ENCODE results near the gene PLAC8L1.
"Not testable (repeated sequence)": the region's sequence is repeated elsewhere in the genome, so short reads cannot be mapped to it uniquely, and the experiment has no call there.

The PLAC8L1 gene, protein sequence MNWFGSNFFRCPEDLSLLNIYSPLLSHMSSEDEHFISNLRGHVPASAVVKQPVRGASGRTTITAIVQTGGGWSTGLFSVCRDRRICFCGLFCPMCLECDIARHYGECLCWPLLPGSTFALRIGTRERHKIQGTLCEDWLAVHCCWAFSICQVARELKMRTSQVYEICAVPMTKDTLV

DNA sequence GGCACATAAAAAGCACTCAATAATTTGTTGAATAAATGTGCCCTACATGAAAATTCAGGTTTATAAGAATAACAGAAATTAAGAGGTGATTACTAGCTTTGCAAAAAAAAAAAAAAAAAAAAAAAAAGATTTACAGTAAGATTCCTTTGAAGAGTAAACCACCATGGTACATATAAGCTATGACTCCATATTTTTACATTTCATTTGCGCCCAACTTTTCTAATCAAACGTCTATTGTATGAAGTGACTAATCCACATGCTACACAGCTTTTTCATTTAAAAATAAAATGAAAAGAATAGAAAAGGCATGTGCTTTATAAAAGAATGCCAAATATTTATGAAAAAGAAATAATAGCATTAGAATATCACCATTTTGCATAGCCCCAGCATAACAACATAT, at the start of gene PLAC8L1:
Gene PLAC8L1, minus strand, starts transcription at position 101 of the 400 bp plus-strand sequence. CDS start 1,266 bp downstream, outside the sequence.
- DNase-seq = no peak

DNA sequence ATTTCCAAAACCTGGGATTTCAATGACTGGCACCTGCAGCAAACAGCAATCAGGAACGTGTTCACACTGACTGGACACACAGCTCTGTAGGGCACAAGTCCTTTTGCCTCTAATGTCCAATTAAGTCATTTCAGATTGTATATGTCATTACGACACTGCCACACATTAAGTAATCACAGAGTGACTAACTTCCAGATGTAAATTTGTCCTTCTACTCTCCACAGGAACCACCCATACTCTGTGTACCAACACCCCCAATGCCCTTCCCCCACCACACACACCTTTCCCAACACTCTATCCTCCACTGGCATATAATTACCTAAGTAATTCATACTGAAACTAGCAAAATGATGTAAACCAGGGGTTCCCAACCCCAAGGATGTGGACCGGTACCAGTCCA, 46.6 kb upstream of the PLAC8L1 start:
- DNase-seq = peak; percentile 38 to 52

DNA sequence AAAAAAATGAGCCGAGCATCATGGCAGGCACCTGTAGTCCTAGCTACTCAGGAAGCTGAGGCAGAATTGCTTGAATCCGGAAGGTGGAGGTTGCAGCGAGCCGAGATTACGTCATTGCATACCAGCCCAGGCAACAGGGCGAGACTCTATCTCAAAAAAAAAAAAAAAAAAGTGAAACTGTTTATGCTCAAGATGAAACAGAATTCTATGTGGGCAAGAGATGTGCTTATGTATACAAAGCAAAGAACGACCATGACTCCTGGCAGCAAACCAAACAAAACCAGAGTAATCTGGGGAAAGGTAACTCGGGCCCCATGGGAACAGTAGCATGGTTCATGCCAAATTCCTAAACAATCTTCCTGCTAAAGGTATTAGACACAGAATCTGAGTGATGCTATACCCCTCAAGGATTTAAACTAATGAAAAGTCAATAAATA, 32.6 kb upstream of the PLAC8L1 start:
- no peak for DNase-seq

DNA sequence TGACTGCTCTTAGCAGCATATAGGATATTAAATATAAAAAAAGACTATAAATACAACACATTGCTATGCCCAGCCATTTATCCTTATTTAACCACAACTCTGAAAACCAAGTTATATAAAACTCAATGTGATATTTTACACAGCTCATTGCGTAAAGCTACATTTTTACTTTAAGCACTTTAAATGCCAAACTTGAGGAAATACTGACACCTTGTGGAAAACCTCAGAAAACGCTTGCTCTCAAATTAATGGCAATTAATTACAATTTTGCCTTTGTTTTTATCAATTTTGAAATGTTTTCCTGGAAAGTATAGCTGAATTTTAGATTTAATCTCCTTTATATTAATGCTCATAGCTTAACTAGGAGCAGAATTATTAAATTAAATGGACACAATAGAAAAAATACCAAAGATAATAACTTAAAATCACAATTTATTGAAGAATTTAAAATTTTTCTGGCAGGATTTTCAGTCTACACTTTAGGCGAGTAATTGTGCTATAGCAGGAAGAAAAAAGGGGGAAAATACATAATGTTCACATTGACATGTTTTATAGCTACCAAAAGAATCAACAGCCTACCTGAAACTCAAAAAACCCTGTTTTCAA, 25.2 kb upstream of the PLAC8L1 start:
- DNase-seq = peak; percentile 65 to 70

DNA sequence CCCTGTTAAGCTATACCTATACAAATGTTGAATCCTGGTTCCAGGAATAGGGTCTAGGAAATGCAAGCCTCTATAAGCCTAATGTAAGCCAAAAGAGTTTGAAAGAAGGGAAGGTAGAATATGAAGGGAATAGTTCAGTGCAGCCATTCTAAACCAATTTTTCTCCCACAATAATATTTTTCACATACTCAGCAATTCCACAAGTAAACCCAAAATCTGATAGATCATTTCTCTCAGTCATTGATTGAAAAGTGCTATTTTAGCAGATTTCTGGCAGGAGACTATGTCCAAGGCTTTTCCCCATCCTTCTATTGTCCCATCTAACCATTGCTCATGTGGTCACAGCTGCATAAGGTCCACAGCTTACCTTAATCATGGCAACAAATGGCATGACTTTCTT, 20.7 kb upstream of the PLAC8L1 start:
- no peak for DNase-seq

DNA sequence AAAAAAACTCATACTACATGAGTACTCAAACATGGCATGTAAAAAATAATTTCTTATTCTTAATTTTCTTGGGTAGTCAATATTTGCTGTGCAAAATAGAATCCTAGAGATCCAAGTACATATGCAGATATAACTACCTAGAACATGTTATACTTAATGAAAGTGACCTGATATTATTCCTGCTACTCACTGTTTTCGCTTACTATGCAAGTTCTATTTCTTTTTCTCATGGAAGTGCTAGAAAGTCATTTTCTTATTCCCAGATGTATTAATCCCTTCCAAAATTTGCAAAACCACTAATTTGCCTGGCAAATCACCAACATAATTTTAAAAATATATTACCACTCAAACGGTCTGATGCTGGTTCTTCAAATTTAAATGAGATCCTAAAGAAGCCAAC, 19.2 kb upstream of the PLAC8L1 start:
- no peak for DNase-seq

DNA sequence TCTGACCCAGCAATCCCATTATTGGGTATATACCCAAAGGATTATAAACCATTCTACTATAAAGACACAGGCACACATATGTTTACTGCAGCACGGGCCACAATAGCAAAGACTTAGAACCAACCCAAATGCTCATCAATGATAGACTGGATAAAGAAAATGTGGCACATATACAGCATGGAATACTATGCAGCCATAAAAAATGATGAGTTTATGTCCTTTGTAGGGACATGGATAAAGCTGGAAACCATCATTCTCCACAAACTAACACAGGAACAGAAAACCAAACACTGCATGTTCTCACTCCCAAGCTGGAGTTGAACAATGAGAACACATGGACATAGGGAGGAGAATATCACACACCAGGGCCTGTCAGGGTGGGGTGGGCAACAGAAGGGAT, 16.1 kb upstream of the PLAC8L1 start:
- DNase-seq = not testable (repeated sequence)

DNA sequence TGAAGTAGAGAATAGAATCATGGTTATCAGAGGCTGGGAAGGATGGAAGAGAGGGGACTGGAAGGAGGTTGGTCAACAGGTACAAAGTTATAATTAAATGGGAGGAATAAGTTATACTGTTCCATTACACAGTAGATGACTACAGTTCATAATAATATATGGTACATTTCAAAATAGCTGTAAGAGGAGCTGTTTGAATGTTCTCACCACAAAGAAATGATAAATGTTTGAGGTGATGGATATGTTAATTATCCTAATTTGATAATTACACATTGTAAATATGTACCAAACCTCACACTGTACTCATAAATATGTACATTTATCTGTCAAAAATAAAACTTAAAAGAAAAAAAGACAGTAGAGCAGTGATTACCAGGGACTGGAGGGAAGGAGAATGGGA, 12.9 kb upstream of the PLAC8L1 start:
- DNase-seq = no peak

DNA sequence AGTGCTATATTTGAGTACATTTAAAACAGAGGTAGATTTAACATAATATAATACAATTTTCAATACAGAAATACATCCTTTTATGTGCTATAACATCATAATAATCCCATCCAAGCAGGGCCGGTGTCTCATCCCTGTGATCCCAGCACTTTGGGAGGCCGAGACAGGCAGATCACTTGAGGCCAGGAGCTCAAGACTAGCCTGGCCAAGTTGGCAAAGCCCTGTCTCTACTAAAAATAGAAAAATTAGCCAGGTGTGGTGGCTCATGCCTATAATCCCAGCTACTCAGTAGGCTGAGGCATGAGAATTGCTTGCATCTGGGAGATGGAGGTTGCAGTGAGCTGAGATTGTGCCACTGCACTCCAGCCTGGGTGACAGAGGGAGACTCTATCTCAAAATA, 11.8 kb upstream of the PLAC8L1 start:
- DNase-seq = not testable (repeated sequence)

DNA sequence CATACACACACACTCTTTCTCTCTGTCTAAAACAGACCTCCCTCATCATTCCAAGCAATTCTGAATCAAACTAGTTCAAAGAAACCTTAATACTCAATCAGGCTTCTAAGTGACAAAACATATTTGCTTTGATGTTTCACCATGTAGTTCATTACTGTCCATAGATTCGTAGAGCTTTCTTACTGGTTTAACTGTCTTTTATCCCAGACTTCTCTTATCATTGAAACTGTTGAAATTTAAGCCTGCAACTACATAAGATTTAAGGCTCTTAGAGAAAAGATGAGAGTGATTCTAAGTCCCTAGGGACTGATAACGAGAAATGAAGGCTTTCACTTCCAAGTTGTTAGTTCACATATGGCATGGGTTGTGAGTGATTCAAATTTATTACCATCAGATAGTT, 11.0 kb upstream of the PLAC8L1 start:
- no peak for DNase-seq

DNA sequence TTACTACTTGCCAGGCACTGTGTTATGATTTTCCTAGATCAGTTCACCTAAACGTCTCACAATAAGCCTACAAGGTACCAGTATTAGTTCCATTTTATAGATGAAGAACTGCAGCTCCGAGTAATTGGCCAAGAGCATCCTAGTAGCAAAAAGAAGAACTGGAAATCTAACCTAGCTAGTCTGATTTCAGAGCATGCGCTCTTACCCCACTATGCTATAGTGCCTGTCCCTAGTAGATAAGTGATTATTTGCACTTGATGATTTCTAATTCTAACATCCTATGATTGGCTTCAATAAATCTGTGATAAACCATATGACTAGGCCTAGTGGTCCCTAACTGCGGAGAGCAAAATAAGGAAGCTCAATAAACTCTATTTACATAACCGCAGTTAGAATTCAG, 7.1 kb upstream of the PLAC8L1 start:
- no peak for DNase-seq

DNA sequence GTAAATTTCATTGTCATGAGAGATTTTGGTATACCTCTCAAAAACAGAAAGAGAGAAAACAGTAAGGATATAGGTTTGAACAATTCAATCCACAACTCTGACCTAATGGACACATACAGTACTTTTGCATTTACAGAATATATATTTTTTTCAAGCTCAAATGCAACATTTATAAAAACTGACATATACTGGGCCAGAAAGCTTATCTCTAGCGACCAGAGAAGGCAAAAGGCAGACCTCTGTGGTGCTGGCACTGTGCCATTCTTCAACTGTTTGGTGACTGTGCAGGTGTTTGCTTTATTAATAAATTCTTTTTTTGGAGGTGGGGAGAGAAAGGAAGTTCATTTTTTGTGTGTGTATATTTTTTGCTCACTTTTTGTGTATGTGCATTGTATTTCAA, 6.0 kb upstream of the PLAC8L1 start:
- no peak for DNase-seq

DNA sequence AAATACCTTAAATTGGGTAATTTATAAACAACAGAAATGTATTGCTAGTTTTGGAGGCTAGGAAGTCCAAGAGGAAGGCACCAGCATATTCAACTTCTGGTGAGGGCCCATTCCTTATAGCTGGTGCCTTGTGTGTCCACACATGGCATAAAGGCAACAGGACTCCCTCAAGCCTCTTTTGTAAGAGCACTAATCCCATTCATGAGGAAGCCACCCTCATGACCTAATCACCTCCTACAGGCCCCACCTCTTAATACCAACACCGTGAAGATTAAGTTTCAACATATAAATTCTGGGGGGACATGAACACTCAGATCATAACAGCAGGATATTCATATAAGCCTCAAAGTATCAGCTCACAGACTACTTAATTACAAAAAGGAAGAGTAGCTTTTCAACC, 4.0 kb upstream of the PLAC8L1 start:
- no peak for DNase-seq

DNA sequence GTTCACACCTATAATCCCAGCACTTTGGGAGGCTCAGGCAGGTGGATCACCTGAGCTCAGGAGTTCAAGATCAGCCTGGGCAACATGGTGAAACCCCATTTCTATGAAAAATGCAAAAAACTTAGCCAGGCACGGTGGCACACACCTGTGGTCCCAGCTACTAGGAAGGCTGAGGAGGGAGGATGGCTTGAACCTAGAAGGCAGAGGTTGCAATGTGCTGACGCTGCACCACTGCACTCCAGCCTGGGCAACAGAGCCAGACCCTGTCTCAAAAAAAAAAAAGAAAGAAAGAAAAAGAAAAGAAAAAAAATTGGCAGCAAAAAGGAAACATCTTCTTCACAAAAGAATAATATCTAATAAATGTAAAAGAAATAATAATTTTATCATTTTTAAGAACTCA, 3.5 kb upstream of the PLAC8L1 start:
- not testable (repeated sequence) for DNase-seq

DNA sequence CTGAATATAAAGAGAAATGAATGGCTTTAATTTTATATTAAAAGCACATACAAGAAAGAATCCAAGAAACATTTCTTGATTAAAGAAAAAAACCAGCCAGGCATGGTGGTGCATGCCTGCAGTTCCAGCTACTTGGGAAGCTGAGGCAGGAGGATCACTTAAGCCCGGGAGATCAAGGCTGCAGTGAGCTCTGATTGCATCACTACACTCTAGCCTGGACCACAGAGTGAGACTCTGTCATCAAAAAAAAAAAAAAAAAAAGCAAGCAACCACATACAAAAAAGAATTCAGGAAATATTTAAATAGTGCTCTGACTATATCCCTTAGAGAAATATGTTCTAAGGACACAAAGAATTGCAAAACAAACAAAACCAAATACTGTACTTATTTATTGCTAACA, 2.5 kb upstream of the PLAC8L1 start:
- DNase-seq = no peak

DNA sequence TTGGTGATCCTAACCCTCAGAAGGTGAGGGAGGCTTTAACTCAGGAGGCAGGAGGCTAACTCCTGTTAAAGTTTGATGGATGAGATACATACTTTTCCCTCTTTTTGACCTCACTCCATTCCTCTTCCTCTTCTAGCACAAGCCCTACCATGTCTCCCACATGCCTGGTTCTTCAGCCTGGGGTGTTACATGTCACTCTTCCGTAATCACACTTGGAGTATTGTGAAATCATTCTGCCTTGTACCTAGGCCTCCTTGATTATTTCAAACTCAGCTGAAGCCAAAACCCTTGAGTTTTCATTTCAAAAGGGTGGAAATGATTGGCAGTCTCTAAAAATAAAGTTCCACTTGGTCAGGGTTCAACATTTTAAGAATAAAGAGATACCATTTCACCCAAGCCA, 1.8 kb downstream of the PLAC8L1 start:
- DNase-seq = peak; percentile 8 to 40

DNA sequence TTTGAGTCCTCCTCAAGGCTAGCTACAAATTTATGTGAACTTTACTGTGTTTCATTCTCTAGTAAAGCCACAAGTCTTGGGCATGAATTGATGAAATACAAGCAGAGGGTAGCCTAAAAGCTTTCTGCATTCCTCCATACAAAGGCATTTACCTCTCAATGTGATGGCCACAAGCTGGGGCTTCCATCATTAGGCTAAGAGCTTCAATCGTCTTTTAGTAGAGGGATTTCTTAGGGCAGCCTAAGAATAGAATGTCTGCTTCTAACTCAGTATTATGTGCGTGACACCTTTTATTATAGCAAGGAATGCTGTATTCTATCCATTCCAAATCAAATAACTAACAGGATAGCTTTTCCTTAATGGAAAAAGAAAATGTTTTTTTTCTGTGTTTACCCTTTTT, 3.7 kb downstream of the PLAC8L1 start:
- no peak for DNase-seq

DNA sequence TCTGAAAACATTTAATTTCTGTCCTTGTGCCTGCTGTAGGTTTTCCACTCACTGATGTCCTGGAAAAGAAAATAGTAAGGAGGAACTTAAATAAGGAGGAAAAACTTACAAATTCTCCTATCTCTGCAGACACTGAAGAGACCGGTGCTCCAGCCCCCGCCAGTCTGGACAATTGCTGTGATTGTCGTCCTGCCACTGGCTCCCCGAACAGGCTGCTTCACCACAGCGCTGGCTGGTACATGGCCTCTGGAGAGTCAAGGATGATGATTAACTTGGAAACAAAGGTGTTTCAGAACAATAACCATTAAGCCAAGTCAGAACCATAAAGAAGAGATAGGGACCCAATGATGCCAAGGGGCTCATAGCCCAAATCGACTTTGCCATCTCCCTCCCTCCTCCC, 7.3 kb downstream of the PLAC8L1 start:
- DNase-seq = no peak

DNA sequence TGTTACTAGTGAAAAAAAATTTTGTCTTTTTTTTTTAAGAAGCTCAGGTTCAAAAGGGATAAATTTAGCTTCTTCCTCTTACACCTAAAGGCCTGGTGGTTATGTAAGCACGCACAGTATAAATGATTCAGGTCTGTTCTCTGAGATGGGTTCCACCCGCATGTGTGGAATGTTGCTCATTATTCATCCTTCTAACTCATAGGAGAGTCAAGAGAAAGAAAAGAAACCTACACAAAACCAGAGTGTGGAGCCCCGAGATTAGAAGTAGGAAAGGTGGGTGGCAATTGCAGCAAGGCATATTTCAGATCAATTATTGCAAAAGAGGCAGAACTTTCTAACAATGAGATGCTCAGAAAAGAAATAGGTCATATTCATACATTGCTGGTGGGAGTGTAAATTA, 13.5 kb downstream of the PLAC8L1 start:
- no peak for DNase-seq

DNA sequence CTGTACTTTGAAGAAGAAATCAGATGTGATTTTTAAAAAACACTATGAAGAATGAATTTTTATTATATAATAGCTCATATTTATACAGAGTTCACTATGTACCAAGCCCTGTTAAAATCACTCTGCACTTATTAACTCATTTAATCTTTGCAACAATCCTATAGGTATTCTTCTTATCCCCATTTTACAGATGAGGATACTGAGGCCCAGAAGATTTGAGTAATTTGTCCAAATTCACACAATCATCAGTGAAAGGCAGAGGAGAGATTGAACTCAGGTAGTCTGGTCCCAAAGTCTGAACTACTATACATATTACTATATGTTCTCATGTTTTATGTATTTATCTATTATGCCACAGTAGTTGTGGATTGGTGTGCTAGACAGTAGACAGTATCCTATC, 16.1 kb downstream of the PLAC8L1 start:
- no peak for DNase-seq

DNA sequence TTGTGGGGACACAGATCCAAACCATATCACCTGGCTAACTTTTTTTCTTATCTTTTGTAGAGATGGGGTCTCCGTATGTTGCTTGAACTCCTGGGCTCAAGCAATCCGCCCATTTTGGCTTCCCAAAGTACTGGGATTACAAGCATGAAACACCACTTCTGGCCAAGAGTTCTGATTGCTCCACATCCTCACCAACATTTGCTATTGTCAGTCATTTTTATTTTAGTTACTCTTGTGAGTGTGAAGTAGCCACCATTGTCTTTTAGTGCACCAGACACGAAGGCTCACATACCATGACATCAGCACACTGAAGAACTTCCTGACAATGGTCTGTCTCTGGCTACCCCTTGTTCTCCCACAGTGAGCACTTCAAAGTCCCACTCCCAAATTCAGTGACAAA, 17.3 kb downstream of the PLAC8L1 start:
- DNase-seq = no peak

DNA sequence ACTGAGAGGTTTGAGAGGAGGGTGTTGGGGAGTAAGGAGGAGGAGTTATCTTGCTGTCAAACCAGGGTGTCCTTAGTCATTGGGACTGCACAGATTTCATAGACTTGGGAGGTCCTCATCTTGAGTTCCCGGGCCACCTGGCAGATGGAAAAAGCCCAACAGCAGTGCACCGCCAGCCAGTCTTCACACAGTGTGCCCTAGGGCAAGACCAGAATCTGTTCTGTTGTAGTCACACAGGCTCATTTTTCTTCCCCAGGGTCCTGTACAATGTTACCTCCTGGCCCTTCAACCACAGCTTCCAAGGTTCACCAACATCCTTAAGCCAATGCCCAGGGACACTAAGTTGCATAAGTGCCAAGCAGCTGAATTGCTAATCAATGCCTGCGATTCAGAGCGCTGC, 21.0 kb downstream of the PLAC8L1 start:
- no peak for DNase-seq

DNA sequence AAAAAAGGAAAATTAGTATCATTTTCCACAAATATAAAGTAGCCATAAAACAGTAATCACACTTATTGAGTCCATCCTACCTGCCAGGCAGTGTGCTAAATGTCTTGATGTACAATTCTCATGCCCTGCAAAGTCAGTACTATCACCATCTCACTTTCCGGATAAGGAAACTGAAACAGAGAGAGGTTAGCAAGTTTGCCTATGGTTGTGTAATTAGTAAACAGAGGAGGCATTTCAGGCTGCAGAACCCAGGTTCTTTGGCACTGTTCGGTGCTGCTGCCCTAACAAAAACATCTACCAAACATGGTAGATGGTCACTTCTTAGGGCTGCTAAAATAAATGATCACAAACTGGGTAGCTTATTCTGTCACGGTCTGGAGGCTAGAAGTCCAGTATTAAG, 22.6 kb downstream of the PLAC8L1 start:
- no peak for DNase-seq

DNA sequence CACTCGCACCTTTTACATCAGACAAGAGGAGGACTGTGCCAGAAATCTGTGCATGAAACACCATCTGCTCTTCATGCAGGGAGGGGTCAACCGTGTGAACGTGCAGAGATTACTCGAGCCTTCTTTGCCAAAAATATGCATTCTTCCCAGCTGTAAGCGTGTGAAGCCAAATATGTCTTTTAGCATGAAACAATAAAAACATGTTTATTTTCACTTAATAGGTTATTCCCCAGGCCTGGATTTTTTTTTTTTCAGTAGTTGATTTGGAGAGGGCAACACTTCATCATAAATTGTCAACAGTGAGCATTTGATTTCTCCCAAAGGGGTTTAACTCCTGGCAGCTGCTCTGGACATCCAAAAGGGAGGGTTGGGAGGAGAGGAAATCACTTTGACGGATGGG, 23.8 kb downstream of the PLAC8L1 start:
- no peak for DNase-seq

DNA sequence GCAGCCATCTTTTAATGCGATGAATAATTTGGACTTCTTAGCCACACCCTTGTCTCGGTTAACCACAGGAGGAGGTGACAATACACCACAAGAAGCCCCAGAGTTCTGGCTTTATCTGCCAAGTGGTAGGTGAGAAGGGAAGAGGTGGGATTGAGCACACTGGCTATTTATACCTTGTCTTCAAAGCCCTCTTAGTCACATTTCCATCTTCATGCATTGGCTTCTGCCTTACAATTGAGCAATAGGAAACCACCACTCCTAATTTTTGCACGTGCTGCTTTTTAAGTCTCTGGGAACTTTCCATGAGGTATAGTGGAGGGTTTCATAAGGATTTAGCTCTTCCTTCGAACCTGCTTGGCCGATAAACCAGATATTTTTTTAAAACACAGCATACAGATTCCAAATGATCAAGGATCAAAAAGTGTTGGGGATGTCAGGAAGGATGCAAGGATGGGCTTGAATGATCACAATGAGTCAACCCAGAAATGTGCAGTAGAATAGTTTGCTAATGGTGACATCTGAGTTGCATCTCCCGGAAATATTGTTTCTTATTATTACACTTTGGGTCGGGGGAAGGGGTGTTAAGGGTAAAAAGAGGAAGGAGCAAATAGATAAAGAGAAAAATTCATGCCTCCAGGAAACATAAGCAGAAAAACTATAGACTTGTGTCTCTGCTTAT, 25.5 kb downstream of the PLAC8L1 start:
- peak; percentile 56 to 79 for DNase-seq
